Endothelial cell (in vitro differentiated cells): ENCODE results near the gene TM4SF18. TPM values are rescaled to one million over a fixed set of nuclear protein-coding genes. Genes with fewer than 3 reads are reported as not detected.

Experiments
- DNase-seq: peaks from one replicate; pipeline ENCODE4 v3.0.0; 2021; ENCODE audit warnings: low spot score
- H3K27ac Mint-ChIP-seq: one replicate; pipeline ENCODE4 v1.8.0; 2021; ENCODE audit warnings: mixed read lengths, inconsistent platforms; ENCODE audit not compliant: unreplicated experiment
- H3K27me3 Mint-ChIP-seq: one replicate; pipeline ENCODE4 v1.8.0; 2021; ENCODE audit warnings: mild to moderate bottlenecking, moderate library complexity, mixed read lengths, inconsistent platforms; ENCODE audit not compliant: unreplicated experiment
- H3K36me3 Mint-ChIP-seq: one replicate; pipeline ENCODE4 v1.8.0; 2021; ENCODE audit warnings: mild to moderate bottlenecking, low read depth, mixed read lengths, inconsistent platforms; ENCODE audit not compliant: unreplicated experiment
- H3K4me1 Mint-ChIP-seq: one replicate; pipeline ENCODE4 v1.8.0; 2021; ENCODE audit warnings: mild to moderate bottlenecking, mixed read lengths, inconsistent platforms; ENCODE audit not compliant: unreplicated experiment
- H3K4me3 Mint-ChIP-seq: one replicate; pipeline ENCODE4 v1.8.0; 2021; ENCODE audit warnings: mild to moderate bottlenecking, mixed read lengths, inconsistent platforms; ENCODE audit not compliant: unreplicated experiment
- H3K9me3 Mint-ChIP-seq: one replicate; pipeline ENCODE4 v1.8.0; 2021; ENCODE audit warnings: mixed read lengths, inconsistent platforms; ENCODE audit not compliant: unreplicated experiment
- CTCF ChIP-seq: fragments of 200-600 bp; sonication (generic); IDR thresholded peaks from one replicate; pipeline ENCODE4 v1.5.0; 2021; ENCODE audit warnings: antibody characterized with exemption; ENCODE audit not compliant: unreplicated experiment
- total RNA-seq: library from RNA; stranded (reverse); fragmentation: NEBNext Ultra II Directional; extraction: Animal tissue kit (Norgen Biotek cat#: 25700); gene quantifications from one replicate; pipeline ENCODE4 v1.2.1, GENCODE V29; 2021; ENCODE audit not compliant: unreplicated experiment

The TM4SF18 gene
- total RNA-seq, 1 donor from 2014 or later, result 57.4 TPM

- no peak for DNase-seq
- peaks cover 4% of the 10 kb centered on the region for H3K36me3 Mint-ChIP-seq
- no peak for TF ChIP-seq CTCF
- peaks cover 2% of the 10 kb centered on the region for H3K27me3 Mint-ChIP-seq
- peaks cover 32% of the 10 kb centered on the region for H3K4me1 Mint-ChIP-seq
- H3K27ac Mint-ChIP-seq, result no peak overlapping the region
- no peaks in the 10 kb centered on the region for H3K9me3 Mint-ChIP-seq
- H3K4me3 Mint-ChIP-seq, result no peak overlapping the region
Observed at GRCh38 chr3:149284034-149284433, 49.4 kb downstream of the TM4SF18 start.

DNA sequence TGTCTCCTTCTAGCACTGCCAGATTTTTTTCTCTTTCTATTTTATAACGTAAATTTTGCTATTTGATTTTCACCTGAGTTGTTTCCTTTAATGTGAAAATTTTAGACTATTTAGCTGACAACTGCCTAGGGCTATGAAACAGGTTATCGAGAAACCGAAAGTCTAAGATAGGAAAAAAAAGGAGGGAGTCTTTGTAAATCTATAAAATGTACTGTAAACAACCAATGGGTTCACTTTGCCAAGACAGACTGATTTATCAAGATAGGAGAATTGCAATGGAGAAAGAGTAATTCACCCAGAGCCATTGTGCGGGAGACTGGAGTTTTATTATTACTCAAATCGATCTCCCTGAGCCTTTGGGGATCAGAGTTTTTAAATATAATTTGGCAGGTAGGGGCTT is 50.0 kb downstream of the TM4SF18 start:
- Mint-ChIP-seq H3K27ac (no peak overlapping the region), H3K36me3 (peaks cover 4% of the 10 kb centered on the region), H3K9me3 (no peaks in the 10 kb centered on the region), H3K27me3 (no peaks in the 10 kb centered on the region), H3K4me1 (peaks cover 35% of the 10 kb centered on the region), H3K4me3 (peak overlapping the region; percentile 7)
- no peak for DNase-seq
- no peak for TF ChIP-seq CTCF

GRCh38 chr3:149282836-149283235 is 50.6 kb downstream of the TM4SF18 start:
- H3K4me3 Mint-ChIP-seq, result no peak overlapping the region
- no peak overlapping the region for H3K27ac Mint-ChIP-seq
- no peak for TF ChIP-seq CTCF
- peaks cover 36% of the 10 kb centered on the region for H3K4me1 Mint-ChIP-seq
- DNase-seq, result no peak
- no peaks in the 10 kb centered on the region for H3K27me3 Mint-ChIP-seq
- peaks cover 4% of the 10 kb centered on the region for H3K36me3 Mint-ChIP-seq
- no peaks in the 10 kb centered on the region for H3K9me3 Mint-ChIP-seq

GRCh38 chr3:149282322-149282721 is 51.1 kb downstream of the TM4SF18 start:
- Mint-ChIP-seq H3K4me3 (no peak overlapping the region), H3K9me3 (no peaks in the 10 kb centered on the region), H3K27me3 (no peaks in the 10 kb centered on the region), H3K4me1 (peaks cover 41% of the 10 kb centered on the region), H3K27ac (peak overlapping the region; percentile 21), H3K36me3 (peaks cover 4% of the 10 kb centered on the region)
- no peak for DNase-seq
- TF ChIP-seq CTCF, result no peak

GRCh38 chr3:149280671-149281349 is 52.6 kb downstream of the TM4SF18 start:
- no peak overlapping the region for H3K4me3 Mint-ChIP-seq
- H3K4me1 Mint-ChIP-seq, result peaks cover 48% of the 10 kb centered on the region
- no peak for DNase-seq
- no peak overlapping the region for H3K27ac Mint-ChIP-seq
- H3K36me3 Mint-ChIP-seq, result peaks cover 4% of the 10 kb centered on the region
- no peaks in the 10 kb centered on the region for H3K9me3 Mint-ChIP-seq
- no peak for TF ChIP-seq CTCF
- H3K27me3 Mint-ChIP-seq, result no peaks in the 10 kb centered on the region
